HG02981 (cell line): ENCODE data around the gene FN1.
"Not testable (repeated sequence)": the region's sequence is repeated elsewhere in the genome, so short reads cannot be mapped to it uniquely, and the experiment has no call there.

ENCODE experiments used
- ATAC-seq: cut with Tn5 transposase; IDR thresholded peaks from one replicate; pipeline ENCODE4 v1.9.1; 2021; ENCODE audit warnings: mild to moderate bottlenecking, moderate library complexity; ENCODE audit not compliant: unreplicated experiment

FN1 gene

GRCh38 chr2:215369181-215369760, 66.6 kb downstream of the FN1 start:
- ATAC-seq = no peak

- ATAC-seq = no peak
Observed at GRCh38 chr2:215368493-215368809, 67.4 kb downstream of the FN1 start.

GRCh38 chr2:215367662-215368492, 68.0 kb downstream of the FN1 start:
- ATAC-seq = no peak

- ATAC-seq = no peak
Observed at GRCh38 chr2:215366440-215367032, 69.3 kb downstream of the FN1 start.

GRCh38 chr2:215365184-215365658, 70.6 kb downstream of the FN1 start:
- no peak for ATAC-seq

GRCh38 chr2:215364157-215365155, 71.4 kb downstream of the FN1 start:
- no peak for ATAC-seq

- ATAC-seq = no peak
Observed at GRCh38 chr2:215363461-215364156, 72.3 kb downstream of the FN1 start.

GRCh38 chr2:215363039-215363438, 72.8 kb downstream of the FN1 start:
- ATAC-seq = no peak

- ATAC-seq = no peak
Observed at GRCh38 chr2:215362562-215362904, 73.3 kb downstream of the FN1 start.

- ATAC-seq = no peak
Observed at GRCh38 chr2:215361876-215362561, 73.8 kb downstream of the FN1 start.

GRCh38 chr2:215361211-215361875, 74.5 kb downstream of the FN1 start:
- no peak for ATAC-seq

- ATAC-seq = no peak
Observed at GRCh38 chr2:215360596-215360995, 75.3 kb downstream of the FN1 start.

- ATAC-seq = not testable (repeated sequence)
Observed at GRCh38 chr2:215360059-215360458, 75.8 kb downstream of the FN1 start.

- no peak for ATAC-seq
Observed at GRCh38 chr2:215359576-215359922, 76.3 kb downstream of the FN1 start.

- ATAC-seq = no peak
Observed at GRCh38 chr2:215358891-215359575, 76.8 kb downstream of the FN1 start.

GRCh38 chr2:215358312-215358845, 77.5 kb downstream of the FN1 start:
- ATAC-seq = no peak

GRCh38 chr2:215357660-215358059, 78.2 kb downstream of the FN1 start:
- ATAC-seq = no peak

GRCh38 chr2:215356948-215357461, 78.9 kb downstream of the FN1 start:
- no peak for ATAC-seq
